Astrocyte (in vitro differentiated cells and primary cell): ENCODE results near the gene HES1. TPM values are rescaled to one million over a fixed set of nuclear protein-coding genes. Genes with fewer than 3 reads are reported as not detected.

Source experiments
- DNase-seq: peaks from one replicate; pipeline ENCODE4 v3.0.0-alpha.2; 2010; ENCODE audit warnings: low read depth
- FAIRE-seq: peaks from 2 replicates; lab custom pipeline; 2011; peaks lifted over from hg19 to GRCh38; lab: Jason Lieb, UNC
- H2AFZ ChIP-seq: 2 replicates; pipeline ENCODE4 v1.6.0; 2012; ENCODE audit warnings: low read depth, low read length, inconsistent platforms
- H3K27ac ChIP-seq: 2 replicates; pipeline ENCODE4 v1.5.1; 2011; ENCODE audit warnings: low read depth, low read length, inconsistent platforms
- H3K27me3 ChIP-seq: 2 replicates; pipeline ENCODE4 v1.6.0; 2011; ENCODE audit warnings: low read length, inconsistent platforms; ENCODE audit not compliant: insufficient read depth
- H3K36me3 ChIP-seq: 2 replicates; pipeline ENCODE4 v1.5.1; 2011; ENCODE audit warnings: low read length, inconsistent platforms; ENCODE audit not compliant: insufficient read depth
- H3K4me1 ChIP-seq: 2 replicates; pipeline ENCODE4 v1.5.1; 2011; ENCODE audit warnings: low read length, inconsistent platforms; ENCODE audit not compliant: insufficient read depth
- H3K4me2 ChIP-seq: 2 replicates; pipeline ENCODE4 v1.6.0; 2012; ENCODE audit warnings: low read length, inconsistent platforms
- H3K4me3 ChIP-seq: 2 replicates; pipeline ENCODE4 v1.5.1; 2011; ENCODE audit warnings: low read depth, mild to moderate bottlenecking, low read length, inconsistent platforms; ENCODE audit not compliant: insufficient read depth
- H3K79me2 ChIP-seq: 2 replicates; pipeline ENCODE4 v1.6.0; 2012; ENCODE audit warnings: mild to moderate bottlenecking, low read length, inconsistent platforms; ENCODE audit not compliant: insufficient read depth
- H3K9ac ChIP-seq: 2 replicates; pipeline ENCODE4 v1.6.0; 2012; ENCODE audit warnings: mild to moderate bottlenecking, low read length, inconsistent platforms
- H3K9me3 ChIP-seq: 2 replicates; pipeline ENCODE4 v1.5.1; 2012; ENCODE audit warnings: low read depth, mild to moderate bottlenecking, low read length, inconsistent platforms; ENCODE audit not compliant: insufficient read depth
- H4K20me1 ChIP-seq: 2 replicates; pipeline ENCODE4 v1.6.0; 2012; ENCODE audit warnings: low read length, inconsistent platforms; ENCODE audit not compliant: insufficient read depth
- H3K27ac Mint-ChIP-seq: one replicate; pipeline ENCODE4 v1.8.0; 2021; ENCODE audit warnings: mild to moderate bottlenecking, mixed read lengths; ENCODE audit not compliant: unreplicated experiment
- H3K27me3 Mint-ChIP-seq: one replicate; pipeline ENCODE4 v1.8.0; 2021; ENCODE audit warnings: low read depth, mixed read lengths; ENCODE audit not compliant: unreplicated experiment
- H3K36me3 Mint-ChIP-seq: one replicate; pipeline ENCODE4 v1.8.0; 2021; ENCODE audit warnings: low read depth, mixed read lengths; ENCODE audit not compliant: unreplicated experiment
- H3K4me1 Mint-ChIP-seq: one replicate; pipeline ENCODE4 v1.8.0; 2021; ENCODE audit warnings: low read depth, mixed read lengths; ENCODE audit not compliant: unreplicated experiment
- H3K4me3 Mint-ChIP-seq: one replicate; pipeline ENCODE4 v1.8.0; 2021; ENCODE audit warnings: mild to moderate bottlenecking, moderate library complexity, mixed read lengths; ENCODE audit not compliant: unreplicated experiment
- H3K9me3 Mint-ChIP-seq: one replicate; pipeline ENCODE4 v1.8.0; 2021; ENCODE audit warnings: mild to moderate bottlenecking, mixed read lengths; ENCODE audit not compliant: unreplicated experiment
- CTCF ChIP-seq: IDR thresholded peaks from 2 replicates; pipeline ENCODE4 v1.5.1; 2011; ENCODE audit warnings: low read depth, mild to moderate bottlenecking, inconsistent platforms, low read length, moderate library complexity; ENCODE audit not compliant: insufficient read depth
- EZH2 ChIP-seq: IDR thresholded peaks from 2 replicates; pipeline ENCODE4 v1.6.1; 2012; ENCODE audit warnings: mild to moderate bottlenecking, low read length, inconsistent platforms; ENCODE audit not compliant: insufficient read depth
- total RNA-seq: library from RNA; stranded (reverse); gene quantifications from 2 replicates; pipeline ENCODE4 v1.2.1, GENCODE V29; 2021

The HES1 gene
- total RNA-seq, 1 donor from 2014 or later, result 46.5 TPM

- no peak for TF ChIP-seq EZH2
- no peak for TF ChIP-seq CTCF
- no peak overlapping the region for H3K4me3 ChIP-seq
- peaks cover 2% of the 10 kb centered on the region for H3K36me3 Mint-ChIP-seq
- no peaks in the 10 kb centered on the region for H3K36me3 ChIP-seq
- DNase-seq (peak; percentile 81), FAIRE-seq (no peak)
- H3K79me2 ChIP-seq, result no peaks in the 10 kb centered on the region
- peaks cover 11% of the 10 kb centered on the region for H3K4me1 ChIP-seq
- no peak overlapping the region for H2AFZ ChIP-seq
- H3K27me3 Mint-ChIP-seq, result peaks cover 86% of the 10 kb centered on the region
- no peaks in the 10 kb centered on the region for H3K9me3 ChIP-seq
- H3K27me3 ChIP-seq, result peaks cover 20% of the 10 kb centered on the region
- H3K9me3 Mint-ChIP-seq, result peaks cover 9% of the 10 kb centered on the region
- H3K9ac ChIP-seq, result no peak overlapping the region
- H3K27ac ChIP-seq, result no peak overlapping the region
- no peak overlapping the region for H3K27ac Mint-ChIP-seq
- H3K4me3 Mint-ChIP-seq, result no peak overlapping the region
- H3K4me2 ChIP-seq, result peak overlapping the region; percentile 29
- H4K20me1 ChIP-seq, result no peaks in the 10 kb centered on the region
- no peaks in the 10 kb centered on the region for H3K4me1 Mint-ChIP-seq
These were observed 13.9 kb upstream of the HES1 start for GRCh38 chr3:194121891-194122631.

- Mint-ChIP-seq H3K4me1 (no peaks in the 10 kb centered on the region), H3K27ac (no peak overlapping the region), H3K9me3 (peaks cover 12% of the 10 kb centered on the region), H3K27me3 (peaks cover 90% of the 10 kb centered on the region), H3K36me3 (peaks cover 2% of the 10 kb centered on the region), H3K4me3 (no peak overlapping the region)
- H3K36me3 ChIP-seq, result no peaks in the 10 kb centered on the region
- FAIRE-seq (no peak), DNase-seq (no peak)
- no peaks in the 10 kb centered on the region for H3K9me3 ChIP-seq
- no peak overlapping the region for H3K4me2 ChIP-seq
- no peak overlapping the region for H3K4me3 ChIP-seq
- no peaks in the 10 kb centered on the region for H3K79me2 ChIP-seq
- peaks cover 23% of the 10 kb centered on the region for H3K27me3 ChIP-seq
- TF ChIP-seq EZH2 (no peak), CTCF (no peak)
- no peak overlapping the region for H3K9ac ChIP-seq
- H4K20me1 ChIP-seq, result no peaks in the 10 kb centered on the region
- peaks cover 15% of the 10 kb centered on the region for H3K4me1 ChIP-seq
- no peak overlapping the region for H3K27ac ChIP-seq
- no peak overlapping the region for H2AFZ ChIP-seq
These were observed 12.2 kb upstream of the HES1 start for GRCh38 chr3:194123726-194124125.

- Histone ChIP-seq H3K9me3 (no peaks in the 10 kb centered on the region), H3K36me3 (no peaks in the 10 kb centered on the region), H3K4me2 (no peak overlapping the region), H3K79me2 (no peaks in the 10 kb centered on the region), H4K20me1 (no peaks in the 10 kb centered on the region), H3K27ac (no peak overlapping the region), H3K4me1 (peaks cover 15% of the 10 kb centered on the region), H2AFZ (no peak overlapping the region), H3K9ac (no peak overlapping the region), H3K27me3 (peaks cover 23% of the 10 kb centered on the region), H3K4me3 (no peak overlapping the region)
- peaks cover 12% of the 10 kb centered on the region for H3K9me3 Mint-ChIP-seq
- no peak for FAIRE-seq
- H3K4me1 Mint-ChIP-seq, result no peaks in the 10 kb centered on the region
- peaks cover 2% of the 10 kb centered on the region for H3K36me3 Mint-ChIP-seq
- H3K27me3 Mint-ChIP-seq, result peaks cover 90% of the 10 kb centered on the region
- TF ChIP-seq CTCF (no peak), EZH2 (no peak)
- H3K4me3 Mint-ChIP-seq, result no peak overlapping the region
- no peak overlapping the region for H3K27ac Mint-ChIP-seq
- no peak for DNase-seq
These were observed 11.8 kb upstream of the HES1 start for GRCh38 chr3:194124193-194124592.
